HCT116 (cell line): ENCODE measurements around the gene IFT122. TPM values are rescaled to one million over a fixed set of nuclear protein-coding genes. Genes with fewer than 3 reads are reported as not detected.

ENCODE experiments used
- ATAC-seq: fragments of 200-7000 bp; cut with Tn5 transposase; 2 replicates; pipeline ENCODE4 v1.9.1; 2020; ENCODE audit warnings: mild to moderate bottlenecking, moderate library complexity
- BruUV-seq: library from RNA; stranded (reverse); fragments of 400-500 nt; replicated peaks from 2 replicates; lab custom pipeline; 2021; lab: Mats Ljungman, UMichigan
- CTCF ChIA-PET: fragments of 300-600 bp; sonication (Branson Sonifier 250); formaldehyde crosslinking; loops from one replicate; lab custom pipeline; 2021; ENCODE audit warnings: antibody characterized with exemption; lab: Charles Lee
- POLR2A ChIA-PET: fragments of 300-600, 350-600 bp; sonication (Branson Sonifier 250); formaldehyde crosslinking; loops from one replicate; lab custom pipeline; 2021; ENCODE audit warnings: antibody characterized with exemption; lab: Charles Lee
- RAD21 ChIA-PET, 2 experiments: fragments of 300-600 bp; sonication (Branson Sonifier 250); formaldehyde crosslinking; loops; one replicate each; lab custom pipeline; 2023; ENCODE audit warnings: low total read pairs in 2 of 2; ENCODE audit not compliant: uncharacterized antibody in 2 of 2, unreplicated experiment in 2 of 2, low non-redundant PET in 1 of 2; lab: Charles Lee
- DNase-seq: peaks from one replicate; pipeline ENCODE4 v3.0.0-alpha.2; 2010; ENCODE audit warnings: low read depth, low spot score
- H2AFZ ChIP-seq: fragments of 200-600 bp; shearing (Covaris generic), sonication (generic); 2 replicates; pipeline ENCODE4 v1.6.1; 2017; ENCODE audit warnings: low read depth, mixed run types, mixed read lengths, antibody characterized with exemption, low read length; ENCODE audit not compliant: poor library complexity, severe bottlenecking
- H3K27ac ChIP-seq: 2 replicates; pipeline ENCODE4 v1.5.1; 2012; ENCODE audit warnings: low read depth, low read length
- H3K27me3 ChIP-seq: fragments of 200-600 bp; sonication (generic); 2 replicates; pipeline ENCODE4 v1.6.1; 2016; ENCODE audit warnings: mixed run types, low read length, mixed read lengths; ENCODE audit not compliant: insufficient read depth
- H3K36me3 ChIP-seq, 2 experiments: fragments of 200-500 bp in 1 of 2; fragments of 200-600 bp in 1 of 2; sonication (Bioruptor generic) in 1 of 2; sonication (generic) in 1 of 2; 2 replicates each; pipeline versions ENCODE4 v1.5.1 to v1.6.1; 2014 to 2016; ENCODE audit warnings: low read length in 2 of 2, inconsistent platforms in 1 of 2, mixed read lengths in 1 of 2, mixed run types in 1 of 2; ENCODE audit not compliant: insufficient read depth in 2 of 2, control insufficient read depth in 1 of 2
- H3K4me1 ChIP-seq, 2 experiments: fragments of 200-600 bp in 1 of 2; sonication (generic) in 1 of 2; 2 replicates each; pipeline versions ENCODE4 v1.5.1 to v1.6.1; 2012 to 2017; ENCODE audit warnings: low read length in 2 of 2, inconsistent platforms in 1 of 2, mild to moderate bottlenecking in 1 of 2, mixed read lengths in 1 of 2, mixed run types in 1 of 2, moderate library complexity in 1 of 2; ENCODE audit not compliant: insufficient read depth in 2 of 2, control insufficient read depth in 1 of 2
- H3K4me2 ChIP-seq: fragments of 200-600 bp; sonication (generic); 2 replicates; pipeline ENCODE4 v1.6.1; 2017; ENCODE audit warnings: mixed run types, low read length, mixed read lengths
- H3K4me3 ChIP-seq, 2 experiments: fragments of 200-600 bp in 1 of 2; sonication (generic) in 1 of 2; replicated peaks in 1 of 2; 2 replicates each; pipeline ENCODE4 v1.5.1; 2011 to 2016; ENCODE audit warnings: low read length in 2 of 2, control low read depth in 1 of 2, low read depth in 1 of 2, mild to moderate bottlenecking in 1 of 2, mixed read lengths in 1 of 2, mixed run types in 1 of 2
- H3K79me2 ChIP-seq: fragments of 200-600 bp; sonication (generic); 2 replicates; pipeline ENCODE4 v1.6.1; 2017; ENCODE audit warnings: mild to moderate bottlenecking, mixed run types, low read length, moderate library complexity, mixed read lengths; ENCODE audit not compliant: insufficient read depth
- H3K9ac ChIP-seq: fragments of 200-600 bp; sonication (generic); 2 replicates; pipeline ENCODE4 v1.6.1; 2016; ENCODE audit warnings: low read length, mixed read lengths
- H3K9me2 ChIP-seq: fragments of 200-600 bp; sonication (generic), shearing (Covaris generic); 2 replicates; pipeline ENCODE4 v1.6.1; 2017; ENCODE audit warnings: mixed run types, mild to moderate bottlenecking, moderate library complexity; ENCODE audit not compliant: insufficient read depth
- H3K9me3 ChIP-seq, 2 experiments: fragments of 200-500 bp in 1 of 2; fragments of 200-600 bp in 1 of 2; sonication (Bioruptor generic) in 1 of 2; sonication (generic) in 1 of 2; 2 replicates each; pipeline ENCODE4 v1.6.1; 2014 to 2017; ENCODE audit warnings: low read length in 2 of 2, mixed read lengths in 2 of 2, inconsistent platforms in 1 of 2, low read depth in 1 of 2, mild to moderate bottlenecking in 1 of 2, mixed run types in 1 of 2, moderate library complexity in 1 of 2; ENCODE audit not compliant: control insufficient read depth in 1 of 2, insufficient read depth in 1 of 2
- H4K20me1 ChIP-seq: fragments of 200-600 bp; sonication (generic), shearing (Covaris generic); 2 replicates; pipeline ENCODE4 v1.6.1; 2017; ENCODE audit warnings: mixed run types, mild to moderate bottlenecking, moderate library complexity; ENCODE audit not compliant: insufficient read depth
- CEBPB ChIP-seq: IDR thresholded peaks from 2 replicates; pipeline ENCODE4 v1.6.1; 2012; ENCODE audit warnings: low read depth
- EGR1 ChIP-seq: IDR thresholded peaks from 2 replicates; pipeline ENCODE4 v1.6.1; 2012; ENCODE audit warnings: low read depth
- EZH2phosphoT487 ChIP-seq: fragments of 200-600 bp; IDR thresholded peaks from 2 replicates; pipeline ENCODE4 v1.6.1; 2018; ENCODE audit warnings: antibody characterized with exemption, borderline replicate concordance
- MAX ChIP-seq: IDR thresholded peaks from 2 replicates; pipeline ENCODE4 v1.6.1; 2012
- POLR2A ChIP-seq: IDR thresholded peaks from 2 replicates; pipeline ENCODE4 v1.7.0; 2011; ENCODE audit warnings: borderline replicate concordance; ENCODE audit not compliant: insufficient read depth, insufficient read length; ENCODE audit errors: extremely low read depth
- RAD21 ChIP-seq: IDR thresholded peaks from 2 replicates; pipeline ENCODE4 v1.6.1; 2012; ENCODE audit warnings: low read depth, mild to moderate bottlenecking
- SIN3A ChIP-seq: IDR thresholded peaks from 2 replicates; pipeline ENCODE4 v1.6.1; 2012; ENCODE audit warnings: low read depth
- ZNF274 ChIP-seq: fragments of 200-500 bp; sonication (Bioruptor generic); IDR thresholded peaks from 2 replicates; pipeline ENCODE4 v1.6.1; 2014; ENCODE audit warnings: mild to moderate bottlenecking, low read depth, low read length, inconsistent platforms
- intact Hi-C: fragments of 100-400 bp; cut with micrococcal nuclease; formaldehyde crosslinking; loops from 2 replicates; pipeline ENCODE4 v1.10.0; 2022
- total RNA-seq: library from RNA; stranded (reverse); gene quantifications from one replicate; pipeline ENCODE4 v1.2.1, GENCODE V29; 2021; ENCODE audit not compliant: unreplicated experiment
- TF ChIP-seq, protein P1 (sequence below): IDR thresholded peaks from 2 replicates; pipeline ENCODE4 v1.6.1; 2012; ENCODE audit warnings: low read depth

The IFT122 gene
- total RNA-seq, 1 experiment from 2014 or later: 21.4 TPM

GRCh38 chr3:129536804-129537203, 96.8 kb downstream of the IFT122 start:
- BruUV-seq: no TSS peak
- Histone ChIP-seq H3K36me3 (no peaks in the 10 kb centered on the region), H3K27ac (no peak overlapping the region), H3K4me2 (no peak overlapping the region), H3K4me3 (no peak overlapping the region), H2AFZ (no peak overlapping the region), H3K9ac (no peak overlapping the region), H3K79me2 (no peaks in the 10 kb centered on the region), H3K9me2 (no peaks in the 10 kb centered on the region), H3K9me3 (no peaks in the 10 kb centered on the region), H3K4me1 (peaks cover 0 to 4% of the 10 kb centered on the region in 2 experiments; a peak in 1 of 4 replicates), H3K27me3 (no peaks in the 10 kb centered on the region), H4K20me1 (no peaks in the 10 kb centered on the region)
- ATAC-seq (no peak), DNase-seq (no peak)
- intact Hi-C loops: no loop called here
- RAD21 ChIA-PET: no interaction called here
- POLR2A ChIA-PET: no interaction called here
- no peak for TF ChIP-seq SIN3A
- TF ChIP-seq EGR1: no peak
- TF ChIP-seq MAX: no peak
- no peak for TF ChIP-seq RAD21
- no peak for TF ChIP-seq ZNF274
- TF ChIP-seq EZH2phosphoT487: no peak
- no peak for TF ChIP-seq POLR2A
- TF ChIP-seq, protein P1, sequence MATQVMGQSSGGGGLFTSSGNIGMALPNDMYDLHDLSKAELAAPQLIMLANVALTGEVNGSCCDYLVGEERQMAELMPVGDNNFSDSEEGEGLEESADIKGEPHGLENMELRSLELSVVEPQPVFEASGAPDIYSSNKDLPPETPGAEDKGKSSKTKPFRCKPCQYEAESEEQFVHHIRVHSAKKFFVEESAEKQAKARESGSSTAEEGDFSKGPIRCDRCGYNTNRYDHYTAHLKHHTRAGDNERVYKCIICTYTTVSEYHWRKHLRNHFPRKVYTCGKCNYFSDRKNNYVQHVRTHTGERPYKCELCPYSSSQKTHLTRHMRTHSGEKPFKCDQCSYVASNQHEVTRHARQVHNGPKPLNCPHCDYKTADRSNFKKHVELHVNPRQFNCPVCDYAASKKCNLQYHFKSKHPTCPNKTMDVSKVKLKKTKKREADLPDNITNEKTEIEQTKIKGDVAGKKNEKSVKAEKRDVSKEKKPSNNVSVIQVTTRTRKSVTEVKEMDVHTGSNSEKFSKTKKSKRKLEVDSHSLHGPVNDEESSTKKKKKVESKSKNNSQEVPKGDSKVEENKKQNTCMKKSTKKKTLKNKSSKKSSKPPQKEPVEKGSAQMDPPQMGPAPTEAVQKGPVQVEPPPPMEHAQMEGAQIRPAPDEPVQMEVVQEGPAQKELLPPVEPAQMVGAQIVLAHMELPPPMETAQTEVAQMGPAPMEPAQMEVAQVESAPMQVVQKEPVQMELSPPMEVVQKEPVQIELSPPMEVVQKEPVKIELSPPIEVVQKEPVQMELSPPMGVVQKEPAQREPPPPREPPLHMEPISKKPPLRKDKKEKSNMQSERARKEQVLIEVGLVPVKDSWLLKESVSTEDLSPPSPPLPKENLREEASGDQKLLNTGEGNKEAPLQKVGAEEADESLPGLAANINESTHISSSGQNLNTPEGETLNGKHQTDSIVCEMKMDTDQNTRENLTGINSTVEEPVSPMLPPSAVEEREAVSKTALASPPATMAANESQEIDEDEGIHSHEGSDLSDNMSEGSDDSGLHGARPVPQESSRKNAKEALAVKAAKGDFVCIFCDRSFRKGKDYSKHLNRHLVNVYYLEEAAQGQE: no peak
- no peak for TF ChIP-seq CEBPB
- CTCF ChIA-PET: no interaction called here
